Uterus (tissue), 4 donors: ENCODE measurements around the gene ADAMTS4. TPM values are rescaled to one million over a fixed set of nuclear protein-coding genes. Genes with fewer than 3 reads are reported as not detected.
A peak's percentile ranks its signal among the peaks of the same experiment; 100 is the strongest.

Source experiments
- DNase-seq, 2 donors: peaks; one replicate each; pipeline ENCODE4 v3.0.0-alpha.2; 2019 to 2020
- H3K27ac ChIP-seq, 2 donors: fragments of 200-600 bp; sonication (generic); 1 replicate in 1 of 2; 2 replicates in 1 of 2; pipeline ENCODE4 v1.5.1; 2016 to 2018
- H3K27me3 ChIP-seq, 2 donors: fragments of 200-600 bp; sonication (generic); one replicate each; pipeline ENCODE4 v1.5.1; 2018 to 2019; ENCODE audit warnings: control low read depth in 1 of 2
- H3K36me3 ChIP-seq, 2 donors: fragments of 200-600 bp; sonication (generic); one replicate each; pipeline ENCODE4 v1.5.1; 2019; ENCODE audit warnings: control low read depth in 1 of 2
- H3K4me1 ChIP-seq, 2 donors: fragments of 200-600 bp; sonication (generic); one replicate each; pipeline ENCODE4 v1.5.1; 2018 to 2019; ENCODE audit warnings: control low read depth in 1 of 2
- H3K4me3 ChIP-seq, 2 donors: fragments of 200-600 bp; sonication (generic); 1 replicate in 1 of 2; 2 replicates in 1 of 2; pipeline ENCODE4 v1.5.1; 2018 to 2019; ENCODE audit warnings: mild to moderate bottlenecking in 1 of 2
- H3K9me3 ChIP-seq, 2 donors: fragments of 200-600 bp; sonication (generic); one replicate each; pipeline ENCODE4 v1.5.1; 2019; ENCODE audit warnings: control low read depth in 1 of 2
- POLR2A ChIP-seq, 2 donors: fragments of 450-650 bp; IDR thresholded peaks; one replicate each; pipeline ENCODE4 v1.6.1; 2016; ENCODE audit warnings: antibody characterized with exemption in 2 of 2, mild to moderate bottlenecking in 1 of 2, moderate library complexity in 1 of 2
- intact Hi-C: fragments of 100-400 bp; cut with DNase I; formaldehyde crosslinking; loops from one replicate; pipeline ENCODE4 v1.15.1; 2023; ENCODE audit warnings: low total_unique reads
- total RNA-seq, 4 donors: library from RNA; depleted of rRNA in 3 of 4; stranded (reverse); fragments of >200 nt in 3 of 4; gene quantifications; one replicate each; pipeline versions ENCODE4 v1.1.0 to v1.2.4, GENCODE V29; 2014 to 2023
- TF ChIP-seq, protein P1 (sequence below), 4 experiments: fragments of 200-600 bp in 2 of 4; fragments of 450-650 bp in 2 of 4; sonication (generic) in 2 of 4; IDR thresholded peaks; one replicate each; pipeline ENCODE4 v1.5.1; 2016 to 2019; ENCODE audit warnings: antibody characterized with exemption in 4 of 4, mild to moderate bottlenecking in 2 of 4, moderate library complexity in 1 of 4
- donor health status: DM: yes; HTN: yes; CAD: no.

The ADAMTS4 gene
- total RNA-seq, 4 donors from 2014 or later: 1.3 to 41.5 (median 10.9) TPM

DNA sequence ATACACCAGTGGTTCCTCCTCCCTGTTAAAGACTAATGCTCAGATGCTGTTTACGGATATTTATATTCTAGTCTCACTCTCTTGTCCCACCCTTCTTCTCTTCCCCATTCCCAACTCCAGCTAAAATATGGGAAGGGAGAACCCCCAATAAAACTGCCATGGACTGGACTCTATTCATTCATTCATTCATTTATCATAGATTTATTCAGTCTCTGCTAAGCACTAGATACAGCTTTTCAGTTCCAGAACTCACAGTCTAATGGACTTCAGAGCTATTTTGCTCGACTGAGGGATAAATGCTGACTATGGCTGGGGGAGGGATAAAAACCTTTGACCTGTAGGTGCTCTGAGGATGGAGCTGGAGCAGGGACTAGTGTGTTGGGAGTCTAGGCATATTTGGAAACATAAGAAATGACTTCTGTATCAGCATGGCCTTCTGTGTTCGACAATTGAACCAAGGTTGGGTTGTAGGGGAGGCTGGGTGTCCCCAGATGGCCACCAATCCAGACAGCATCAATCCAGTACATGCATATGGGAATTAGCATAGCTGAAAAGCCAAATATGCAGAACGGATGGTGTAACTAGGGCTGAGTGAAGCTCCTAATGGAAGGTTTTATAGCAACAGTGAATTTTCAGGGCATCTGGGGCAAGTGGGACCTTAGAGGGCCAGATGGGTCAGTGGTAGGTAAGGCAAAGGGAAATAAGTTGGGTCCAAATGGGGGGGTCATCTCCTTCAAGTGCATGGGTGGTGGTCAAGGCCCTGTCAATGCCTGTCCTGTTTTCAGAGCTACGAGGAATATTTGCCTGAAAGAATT, 20.4 kb upstream of the ADAMTS4 start:
- DNase-seq: no peak
- Histone ChIP-seq H3K27ac (no peak overlapping the region), H3K4me3 (no peak overlapping the region), H3K4me1 (no peaks in the 10 kb centered on the region), H3K9me3 (no peaks in the 10 kb centered on the region), H3K27me3 (no peaks in the 10 kb centered on the region), H3K36me3 (no peaks in the 10 kb centered on the region)
- intact Hi-C loops: loop anchor here (10.0 kb wide), 1 partner anchor 1014 kb away; the partner anchor contains the start of gene PEA15
- TF ChIP-seq, protein P1, sequence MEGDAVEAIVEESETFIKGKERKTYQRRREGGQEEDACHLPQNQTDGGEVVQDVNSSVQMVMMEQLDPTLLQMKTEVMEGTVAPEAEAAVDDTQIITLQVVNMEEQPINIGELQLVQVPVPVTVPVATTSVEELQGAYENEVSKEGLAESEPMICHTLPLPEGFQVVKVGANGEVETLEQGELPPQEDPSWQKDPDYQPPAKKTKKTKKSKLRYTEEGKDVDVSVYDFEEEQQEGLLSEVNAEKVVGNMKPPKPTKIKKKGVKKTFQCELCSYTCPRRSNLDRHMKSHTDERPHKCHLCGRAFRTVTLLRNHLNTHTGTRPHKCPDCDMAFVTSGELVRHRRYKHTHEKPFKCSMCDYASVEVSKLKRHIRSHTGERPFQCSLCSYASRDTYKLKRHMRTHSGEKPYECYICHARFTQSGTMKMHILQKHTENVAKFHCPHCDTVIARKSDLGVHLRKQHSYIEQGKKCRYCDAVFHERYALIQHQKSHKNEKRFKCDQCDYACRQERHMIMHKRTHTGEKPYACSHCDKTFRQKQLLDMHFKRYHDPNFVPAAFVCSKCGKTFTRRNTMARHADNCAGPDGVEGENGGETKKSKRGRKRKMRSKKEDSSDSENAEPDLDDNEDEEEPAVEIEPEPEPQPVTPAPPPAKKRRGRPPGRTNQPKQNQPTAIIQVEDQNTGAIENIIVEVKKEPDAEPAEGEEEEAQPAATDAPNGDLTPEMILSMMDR (IDR thresholded peaks at IDR 0.05): no peak
- TF ChIP-seq POLR2A (IDR thresholded peaks at IDR 0.05): no peak

- intact Hi-C loops: loop anchor here (10.0 kb wide), 1 partner anchor 1014 kb away; the partner anchor contains the start of gene PEA15
- no peaks in the 10 kb centered on the region for H3K36me3 ChIP-seq
- no peaks in the 10 kb centered on the region for H3K4me1 ChIP-seq
- H3K9me3 ChIP-seq: no peaks in the 10 kb centered on the region
- no peaks in the 10 kb centered on the region for H3K27me3 ChIP-seq
- no peak for TF ChIP-seq POLR2A (IDR thresholded peaks at IDR 0.05)
- TF ChIP-seq, protein P1 (IDR thresholded peaks at IDR 0.05): no peak
- DNase-seq: no peak
- H3K27ac ChIP-seq: no peak overlapping the region
- H3K4me3 ChIP-seq: no peak overlapping the region
Observed at GRCh38 chr1:161218301-161219077, 19.6 kb upstream of the ADAMTS4 start.

DNA sequence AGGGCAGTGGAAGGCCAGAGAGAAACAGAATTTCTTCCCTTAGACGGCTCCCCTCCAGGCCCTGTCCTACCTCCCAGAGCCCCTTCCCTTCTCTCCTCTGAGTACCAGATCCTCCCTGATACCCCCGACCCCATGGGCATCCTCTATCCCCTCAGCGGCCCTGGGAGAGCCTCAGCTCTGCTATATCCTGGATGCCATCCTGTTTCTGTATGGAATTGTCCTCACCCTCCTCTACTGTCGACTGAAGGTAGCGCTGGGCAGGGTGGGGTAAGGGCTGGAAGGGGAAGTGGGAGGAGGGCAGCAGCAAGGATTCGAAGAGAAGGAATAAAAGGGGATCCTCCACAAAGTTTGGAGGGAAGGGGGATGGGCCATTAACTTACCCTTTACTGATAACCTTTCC, 19.0 kb upstream of the ADAMTS4 start:
- H3K36me3 ChIP-seq: no peaks in the 10 kb centered on the region
- no peak for TF ChIP-seq POLR2A (IDR thresholded peaks at IDR 0.05)
- TF ChIP-seq, protein P1 (IDR thresholded peaks at IDR 0.05): no peak
- intact Hi-C loops: loop anchor here (10.0 kb wide), 1 partner anchor 1013 kb away; the partner anchor contains the start of gene PEA15
- no peak overlapping the region for H3K4me3 ChIP-seq
- H3K4me1 ChIP-seq: no peaks in the 10 kb centered on the region
- DNase-seq: no peak
- peak overlapping the region; percentile 43 to 54 for H3K27ac ChIP-seq
- H3K27me3 ChIP-seq: no peaks in the 10 kb centered on the region
- no peaks in the 10 kb centered on the region for H3K9me3 ChIP-seq

DNA sequence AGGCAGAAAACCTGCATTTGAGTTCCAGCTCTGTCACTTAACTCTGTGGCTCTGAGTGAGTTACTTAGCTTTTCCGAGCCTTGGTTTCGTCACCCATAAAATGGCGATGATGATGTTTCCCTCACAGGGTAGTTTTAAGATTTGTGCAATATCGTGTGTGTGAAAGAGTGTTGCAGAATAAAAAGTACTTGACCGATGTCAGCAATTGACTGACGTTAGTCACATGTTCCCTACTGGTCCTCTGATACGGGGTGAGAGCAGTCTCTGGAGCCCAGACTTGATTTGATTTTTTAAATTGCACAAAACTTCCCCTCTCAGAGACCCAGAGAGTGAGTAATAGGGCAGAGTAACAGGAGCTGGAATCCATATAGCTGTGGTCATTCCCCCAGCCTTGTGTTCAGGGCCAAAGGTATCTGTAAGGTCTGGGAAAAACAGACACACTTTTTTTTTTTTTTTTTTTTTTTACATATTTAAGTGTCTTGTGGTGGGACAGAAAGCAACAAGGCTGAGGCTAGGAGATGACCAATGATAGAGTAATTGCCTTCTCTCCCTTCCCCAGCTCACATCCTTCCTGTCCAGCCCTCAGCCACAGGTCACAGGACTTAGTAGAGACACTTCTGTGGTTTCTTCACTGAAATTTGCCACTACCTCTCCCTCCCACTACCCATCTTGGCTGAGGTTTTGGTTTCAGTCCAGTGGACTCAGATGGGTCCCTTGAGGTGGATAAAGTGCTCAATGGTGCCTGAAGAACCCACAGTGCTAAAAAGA, 18.3 kb upstream of the ADAMTS4 start:
- Histone ChIP-seq H3K4me1 (no peaks in the 10 kb centered on the region), H3K36me3 (no peaks in the 10 kb centered on the region), H3K4me3 (no peak overlapping the region), H3K27me3 (no peaks in the 10 kb centered on the region), H3K9me3 (no peaks in the 10 kb centered on the region), H3K27ac (peak overlapping the region; percentile 54 to 60)
- TF ChIP-seq POLR2A (IDR thresholded peaks at IDR 0.05): no peak
- TF ChIP-seq, protein P1 (IDR thresholded peaks at IDR 0.05): no peak
- intact Hi-C loops: loop anchor here (10.0 kb wide), 1 partner anchor 1012 kb away; the partner anchor contains the start of gene PEA15
- DNase-seq: no peak
